Dendritic cell treated with granulocyte-macrophage colony-stimulating factor and Interleukin-4, amounts not matched to agents 40 ng/mL and 50 ng/mL, for 4 days (primary cell): ENCODE measurements around the gene EIF3D.
"Not testable (repeated sequence)": the region's sequence is repeated elsewhere in the genome, so short reads cannot be mapped to it uniquely, and the experiment has no call there.

Source experiments
- H3K27ac Mint-ChIP-seq: one replicate; pipeline ENCODE4 v1.8.0; 2022; ENCODE audit warnings: mild to moderate bottlenecking, mixed read lengths
- H3K27me3 Mint-ChIP-seq: one replicate; pipeline ENCODE4 v1.8.0; 2022; ENCODE audit warnings: mild to moderate bottlenecking, mixed read lengths
- H3K36me3 Mint-ChIP-seq: one replicate; pipeline ENCODE4 v1.8.0; 2022; ENCODE audit warnings: low read depth, mixed read lengths
- H3K4me1 Mint-ChIP-seq: one replicate; pipeline ENCODE4 v1.8.0; 2022; ENCODE audit warnings: low read depth, mixed read lengths
- H3K4me3 Mint-ChIP-seq: one replicate; pipeline ENCODE4 v1.8.0; 2022; ENCODE audit warnings: mild to moderate bottlenecking, moderate library complexity, mixed read lengths
- H3K9me3 Mint-ChIP-seq: one replicate; pipeline ENCODE4 v1.8.0; 2022; ENCODE audit warnings: mixed read lengths
- intact Hi-C: fragments of 100-400 bp; cut with micrococcal nuclease; formaldehyde crosslinking; loops from one replicate; pipeline ENCODE4 v1.15.0; 2022

EIF3D gene

GRCh38 chr22:36540867-36541642, 12.1 kb upstream of the EIF3D start:
- Mint-ChIP-seq H3K27me3 (peaks cover 10% of the 10 kb centered on the region), H3K27ac (no peak overlapping the region), H3K36me3 (no peaks in the 10 kb centered on the region), H3K9me3 (no peaks in the 10 kb centered on the region), H3K4me1 (peaks cover 2% of the 10 kb centered on the region), H3K4me3 (no peak overlapping the region)
- intact Hi-C loops: no loop called here

DNA sequence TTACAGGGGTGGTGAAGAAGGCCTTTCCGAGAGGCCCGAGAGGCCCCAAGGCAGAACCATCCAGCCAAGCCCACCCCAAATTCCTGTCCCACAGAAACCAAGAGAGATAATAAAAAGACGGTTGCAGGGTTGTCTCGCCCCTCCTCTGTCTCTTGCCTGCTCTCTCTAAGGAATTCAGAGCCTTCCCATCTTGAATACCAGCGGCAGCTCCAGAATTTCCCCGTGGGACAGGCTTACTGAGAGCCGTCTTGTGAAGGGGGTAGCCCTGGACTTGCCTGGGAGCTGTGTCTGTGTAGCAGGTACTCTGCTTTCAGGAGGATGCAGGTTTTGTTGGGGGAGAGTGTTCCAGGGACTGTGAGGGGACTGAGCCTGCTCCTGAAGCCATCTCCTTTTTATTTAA, 9.6 kb upstream of the EIF3D start:
- intact Hi-C loops: no loop called here
- H3K27ac Mint-ChIP-seq: no peak overlapping the region
- H3K36me3 Mint-ChIP-seq: no peaks in the 10 kb centered on the region
- no peak overlapping the region for H3K4me3 Mint-ChIP-seq
- H3K27me3 Mint-ChIP-seq: peaks cover 12% of the 10 kb centered on the region
- H3K9me3 Mint-ChIP-seq: no peaks in the 10 kb centered on the region
- H3K4me1 Mint-ChIP-seq: no peaks in the 10 kb centered on the region

DNA sequence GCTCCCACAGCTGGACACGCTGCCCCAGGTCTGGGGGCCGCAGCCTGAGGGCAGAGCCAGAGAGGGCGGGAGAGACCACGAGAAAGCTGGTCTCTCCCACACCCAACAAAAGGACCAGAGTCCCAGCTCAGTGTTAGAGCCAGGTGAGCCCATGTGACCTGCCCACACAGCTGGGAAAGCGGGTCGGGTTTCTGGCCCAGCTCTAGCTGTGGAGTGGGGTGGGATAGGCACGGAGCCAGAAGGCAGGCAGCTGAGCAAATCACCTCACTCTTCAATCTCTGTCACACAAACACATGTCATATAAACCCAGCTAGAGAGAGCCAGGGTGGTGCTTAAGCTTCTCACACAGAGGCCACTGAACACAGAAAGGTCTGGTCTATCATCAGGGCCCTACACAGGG, 7.8 kb upstream of the EIF3D start:
- H3K27me3 Mint-ChIP-seq: peaks cover 14% of the 10 kb centered on the region
- no peaks in the 10 kb centered on the region for H3K9me3 Mint-ChIP-seq
- no peaks in the 10 kb centered on the region for H3K36me3 Mint-ChIP-seq
- no peak overlapping the region for H3K4me3 Mint-ChIP-seq
- intact Hi-C loops: no loop called here
- H3K27ac Mint-ChIP-seq: no peak overlapping the region
- no peaks in the 10 kb centered on the region for H3K4me1 Mint-ChIP-seq

- H3K9me3 Mint-ChIP-seq, H3K36me3 Mint-ChIP-seq, H3K27ac Mint-ChIP-seq, H3K27me3 Mint-ChIP-seq, H3K4me3 Mint-ChIP-seq, H3K4me1 Mint-ChIP-seq, intact Hi-C loops: not testable (repeated sequence)
Observed at GRCh38 chr22:36533320-36533719, 4.4 kb upstream of the EIF3D start.

DNA sequence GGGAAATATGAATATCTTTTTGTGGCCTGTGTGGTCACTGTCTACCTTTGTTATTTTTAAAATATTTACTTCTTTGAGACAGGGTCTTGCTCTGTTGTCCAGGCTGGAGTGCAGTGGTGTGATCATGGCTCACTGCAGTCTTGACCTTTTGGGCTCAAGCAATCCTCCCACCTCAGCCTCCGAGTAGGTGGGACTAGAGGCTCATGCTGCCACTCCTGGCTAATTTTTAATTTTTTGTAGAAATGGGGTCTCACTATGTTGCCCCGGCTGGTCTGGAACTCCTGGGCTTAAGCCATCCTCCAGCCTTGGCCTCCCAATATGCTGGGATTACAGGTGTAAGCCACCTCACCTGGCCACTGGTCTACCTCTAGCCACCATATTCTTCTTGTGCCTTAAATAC, 3.5 kb upstream of the EIF3D start:
- Mint-ChIP-seq H3K4me3 (no peak overlapping the region), H3K4me1 (peaks cover 4% of the 10 kb centered on the region), H3K27me3 (peaks cover 3% of the 10 kb centered on the region), H3K27ac (no peak overlapping the region), H3K36me3 (peaks cover 3% of the 10 kb centered on the region), H3K9me3 (no peaks in the 10 kb centered on the region)
- intact Hi-C loops: no loop called here

DNA sequence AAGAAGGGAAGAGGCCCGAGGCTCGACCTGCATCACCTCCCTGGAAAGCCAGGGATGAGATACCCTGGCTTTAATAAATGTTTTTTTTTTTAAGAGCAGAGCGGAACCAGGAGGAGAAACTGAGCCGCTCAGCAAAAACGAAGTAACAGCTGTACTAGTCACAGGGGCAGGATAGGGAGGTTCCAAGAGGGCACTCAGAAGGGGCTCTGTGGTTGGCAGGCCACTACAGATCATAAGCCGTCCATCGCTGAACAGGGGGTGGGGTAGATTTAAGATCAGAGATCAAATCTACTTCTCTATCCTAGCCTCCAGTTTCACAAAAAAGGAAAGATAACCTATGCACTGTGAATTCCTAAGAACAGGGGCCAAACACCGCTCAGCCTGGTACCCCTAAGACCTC, 625 bp downstream of the EIF3D start:
- intact Hi-C loops: loop anchor here (2.0 to 5.0 kb wide), 2 partner anchors 46 to 141 kb away; partner anchors contain the start of gene MYH9
- Mint-ChIP-seq H3K36me3 (peaks cover 45% of the 10 kb centered on the region), H3K4me1 (peaks cover 17% of the 10 kb centered on the region), H3K9me3 (no peaks in the 10 kb centered on the region), H3K27ac (peak overlapping the region; percentile 97), H3K27me3 (peaks cover 2% of the 10 kb centered on the region), H3K4me3 (peak overlapping the region; percentile 86)

DNA sequence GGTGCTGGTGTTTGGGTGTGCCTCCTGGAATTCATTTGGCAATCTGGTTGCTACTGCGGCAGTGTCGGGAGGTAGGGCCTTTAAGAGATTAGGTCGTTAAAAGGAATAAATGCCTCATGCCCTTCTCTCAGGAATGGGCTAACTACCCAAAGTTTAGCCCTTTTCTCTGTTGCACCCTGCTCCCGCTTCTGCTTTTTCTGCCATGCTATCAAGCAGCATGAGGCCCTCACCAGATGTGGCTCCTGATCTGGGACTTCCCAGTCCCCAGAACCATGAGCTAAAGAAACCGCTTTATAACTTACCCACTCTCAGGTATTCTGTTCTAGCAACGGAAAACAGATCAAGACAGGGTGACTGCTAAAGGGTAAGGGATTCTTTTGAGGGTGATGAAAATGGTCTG, 6.3 kb downstream of the EIF3D start:
- H3K4me3 Mint-ChIP-seq: no peak overlapping the region
- H3K36me3 Mint-ChIP-seq: peaks cover 100% of the 10 kb centered on the region
- peaks cover 55% of the 10 kb centered on the region for H3K4me1 Mint-ChIP-seq
- H3K27me3 Mint-ChIP-seq: no peaks in the 10 kb centered on the region
- H3K9me3 Mint-ChIP-seq: no peaks in the 10 kb centered on the region
- intact Hi-C loops: no loop called here
- no peak overlapping the region for H3K27ac Mint-ChIP-seq

- intact Hi-C loops: no loop called here
- peaks cover 47% of the 10 kb centered on the region for H3K4me1 Mint-ChIP-seq
- peak overlapping the region; percentile 80 for H3K27ac Mint-ChIP-seq
- peak overlapping the region; percentile 34 for H3K4me3 Mint-ChIP-seq
- H3K36me3 Mint-ChIP-seq: peaks cover 100% of the 10 kb centered on the region
- no peaks in the 10 kb centered on the region for H3K9me3 Mint-ChIP-seq
- H3K27me3 Mint-ChIP-seq: no peaks in the 10 kb centered on the region
Observed at GRCh38 chr22:36520423-36520822, 8.5 kb downstream of the EIF3D start.

DNA sequence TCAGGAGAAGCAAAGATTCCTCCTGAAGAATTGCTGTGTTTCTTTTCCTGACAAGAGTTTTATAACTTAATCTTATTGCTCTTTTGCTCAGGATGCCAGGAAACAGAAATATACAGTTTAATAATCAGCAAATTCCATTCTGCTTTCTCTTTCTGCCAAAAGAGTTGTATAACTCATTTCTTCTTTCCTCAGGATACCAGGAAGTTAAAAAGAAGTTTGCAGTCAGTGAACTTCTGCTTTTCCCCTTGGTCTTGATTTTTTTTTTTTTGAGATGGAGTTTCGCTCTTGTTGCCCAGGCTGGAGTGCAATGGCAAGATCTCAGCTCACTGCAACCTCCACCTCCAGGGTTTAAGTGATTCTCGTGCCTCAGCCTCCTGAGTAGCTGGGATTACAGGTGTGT, 9.1 kb downstream of the EIF3D start:
- H3K9me3 Mint-ChIP-seq: not testable (repeated sequence)
- peaks cover 100% of the 10 kb centered on the region for H3K36me3 Mint-ChIP-seq

GRCh38 chr22:36514766-36515165, 14.2 kb downstream of the EIF3D start:
- Mint-ChIP-seq H3K9me3 (no peaks in the 10 kb centered on the region), H3K27ac (peak overlapping the region; percentile 66), H3K36me3 (peaks cover 100% of the 10 kb centered on the region), H3K27me3 (no peaks in the 10 kb centered on the region), H3K4me1 (peaks cover 50% of the 10 kb centered on the region), H3K4me3 (no peak overlapping the region)
- intact Hi-C loops: no loop called here

More for the DNA sequence above, 9.1 kb downstream of the EIF3D start:
- peak overlapping the region; percentile 80 for H3K27ac Mint-ChIP-seq
- H3K4me1 Mint-ChIP-seq: peaks cover 50% of the 10 kb centered on the region
- H3K27me3 Mint-ChIP-seq, intact Hi-C loops: not testable (repeated sequence)
- H3K4me3 Mint-ChIP-seq: peak overlapping the region; percentile 26

- Mint-ChIP-seq H3K36me3 (peaks cover 85% of the 10 kb centered on the region), H3K4me3 (no peak overlapping the region), H3K4me1 (peaks cover 52% of the 10 kb centered on the region), H3K27me3 (no peaks in the 10 kb centered on the region), H3K9me3 (no peaks in the 10 kb centered on the region), H3K27ac (no peak overlapping the region)
- intact Hi-C loops: no loop called here
Observed at GRCh38 chr22:36512991-36513390, 16.0 kb downstream of the EIF3D start.

DNA sequence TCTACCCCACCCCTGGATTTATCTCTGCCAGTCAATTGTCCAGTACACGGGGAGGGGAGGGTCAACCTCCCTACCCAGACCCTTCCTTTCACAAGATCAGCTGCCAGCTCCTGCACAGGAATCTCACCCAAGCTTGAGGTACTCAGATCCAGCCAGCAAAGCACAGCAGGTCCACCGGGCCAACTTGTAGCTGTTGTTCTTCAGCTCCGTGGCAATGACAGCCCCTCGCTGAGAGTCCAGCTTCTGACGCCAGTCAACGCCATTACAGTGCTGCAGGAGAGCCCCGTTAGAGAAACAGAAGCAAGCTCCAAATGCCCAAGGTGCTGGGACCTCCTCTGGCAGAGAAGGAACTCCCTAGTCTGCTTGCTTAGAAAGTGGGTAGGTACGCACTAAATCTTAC, 16.6 kb downstream of the EIF3D start:
- no peak overlapping the region for H3K4me3 Mint-ChIP-seq
- intact Hi-C loops: no loop called here
- H3K4me1 Mint-ChIP-seq: peaks cover 56% of the 10 kb centered on the region
- H3K36me3 Mint-ChIP-seq: peaks cover 78% of the 10 kb centered on the region
- no peaks in the 10 kb centered on the region for H3K9me3 Mint-ChIP-seq
- no peak overlapping the region for H3K27ac Mint-ChIP-seq
- H3K27me3 Mint-ChIP-seq: no peaks in the 10 kb centered on the region

DNA sequence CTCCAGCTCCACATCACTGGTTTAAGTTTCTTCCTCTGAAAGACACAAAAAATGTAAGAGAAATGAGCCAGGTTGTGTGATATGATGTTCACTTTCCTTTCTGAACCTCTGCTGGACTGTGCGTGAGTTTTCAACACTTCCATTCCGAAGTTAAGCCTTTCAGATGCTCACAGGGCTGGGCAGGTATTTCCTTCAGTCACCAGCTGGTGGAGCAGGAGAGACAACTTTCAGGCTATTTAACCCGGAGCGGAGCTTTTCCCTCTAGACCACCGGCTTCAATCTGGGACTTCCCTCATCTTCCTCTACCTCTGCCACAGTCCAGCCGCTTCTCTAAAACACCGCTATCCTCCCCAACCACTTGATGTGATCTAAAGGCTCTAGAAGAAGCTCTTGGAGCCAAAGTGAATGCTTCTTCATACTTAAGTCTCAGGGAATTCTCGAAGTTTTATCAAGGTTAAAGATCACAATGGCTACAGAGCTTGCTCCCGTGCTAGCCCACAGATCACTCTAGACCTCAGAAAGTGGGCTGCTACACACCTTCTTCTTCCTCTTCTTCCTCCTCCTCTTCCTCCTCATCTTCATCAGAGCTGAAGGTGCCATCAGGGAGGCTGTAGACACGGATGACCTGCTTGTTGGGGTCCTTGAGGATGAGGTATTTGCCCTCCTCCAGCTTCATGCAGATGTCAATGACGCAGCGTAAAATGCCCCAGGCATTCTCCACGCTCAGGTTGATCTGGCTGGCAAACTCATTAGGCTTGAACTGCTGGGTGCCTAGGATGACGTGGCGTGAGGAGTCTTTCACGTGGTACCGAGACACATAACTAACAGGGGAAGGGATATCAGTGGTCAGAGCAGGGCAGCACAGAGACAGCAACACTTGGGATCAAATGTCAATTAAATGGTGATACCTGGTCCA, 17.7 kb downstream of the EIF3D start:
- peaks cover 65% of the 10 kb centered on the region for H3K4me1 Mint-ChIP-seq
- no peaks in the 10 kb centered on the region for H3K9me3 Mint-ChIP-seq
- peaks cover 67% of the 10 kb centered on the region for H3K36me3 Mint-ChIP-seq
- H3K4me3 Mint-ChIP-seq: no peak overlapping the region
- no peaks in the 10 kb centered on the region for H3K27me3 Mint-ChIP-seq
- peak overlapping the region; percentile 47 for H3K27ac Mint-ChIP-seq
- intact Hi-C loops: no loop called here

- intact Hi-C loops: no loop called here
- H3K4me3 Mint-ChIP-seq: no peak overlapping the region
- H3K27ac Mint-ChIP-seq: no peak overlapping the region
- peaks cover 58% of the 10 kb centered on the region for H3K4me1 Mint-ChIP-seq
- no peaks in the 10 kb centered on the region for H3K9me3 Mint-ChIP-seq
- no peaks in the 10 kb centered on the region for H3K27me3 Mint-ChIP-seq
- H3K36me3 Mint-ChIP-seq: peaks cover 59% of the 10 kb centered on the region
Observed at GRCh38 chr22:36510384-36510783, 18.6 kb downstream of the EIF3D start.
